PFSK-1 (cell line): Measurements from ENCODE around the gene TMED8. TPM values are rescaled to one million over a fixed set of nuclear protein-coding genes. Genes with fewer than 3 reads are reported as not detected.
A peak's percentile ranks its signal among the peaks of the same experiment; 100 is the strongest.

Source experiments
- FOXP2 ChIP-seq: optimal IDR thresholded peaks from 2 replicates; pipeline ENCODE3; 2011; ENCODE audit warnings: borderline replicate concordance, control low read depth, inconsistent platforms; ENCODE audit not compliant: insufficient read depth; ENCODE audit errors: extremely low read length, extremely low read depth
- POLR2AphosphoS5 ChIP-seq: IDR thresholded peaks from 2 replicates; pipeline ENCODE4 v1.6.1; 2012; ENCODE audit warnings: low read depth, mild to moderate bottlenecking, control low read depth, low read length, moderate library complexity
- REST ChIP-seq, 2 experiments: IDR thresholded peaks; 2 replicates each; pipeline versions ENCODE4 v1.6.1 to v1.8.0; 2011 to 2012; ENCODE audit warnings: low read depth in 2 of 2, low read length in 2 of 2, control low read depth in 1 of 2, inconsistent platforms in 1 of 2, mild to moderate bottlenecking in 1 of 2, moderate library complexity in 1 of 2; ENCODE audit not compliant: insufficient read depth in 1 of 2
- SIN3A ChIP-seq: IDR thresholded peaks from 2 replicates; pipeline ENCODE4 v1.6.1; 2012; ENCODE audit warnings: mild to moderate bottlenecking, low read length, moderate library complexity, borderline replicate concordance; ENCODE audit not compliant: insufficient read depth
- TAF1 ChIP-seq: IDR thresholded peaks from 2 replicates; pipeline ENCODE4 v1.6.1; 2012; ENCODE audit warnings: low read length, control low read depth, borderline replicate concordance; ENCODE audit not compliant: insufficient read depth
- polyA plus RNA-seq: library from polyadenylated mRNA; unstranded; fragments of >200 nt; gene quantifications from one replicate; pipeline ENCODE4 v1.2.1, GENCODE V29; 2012; ENCODE audit warnings: low read depth, missing spikeins; ENCODE audit not compliant: insufficient read length

Gene TMED8
- polyA plus RNA-seq = 1.9 TPM

- TF ChIP-seq TAF1 (no peak), FOXP2 (peak; percentile 36), POLR2AphosphoS5 (peak; percentile 75), REST (IDR thresholded peaks at IDR 0.05; ENCODE audit: insufficient read depth in 1 of 2, low read depth in 2 of 2, low read length in 2 of 2) (no peak)
Measured at GRCh38 chr14:77376771-77377501, at the start of gene TMED8, which contains the start of gene SAMD15. TMED8 (minus strand) TSS chr14:77377094; CDS start chr14:77377053, 41 bp downstream. SAMD15 (plus strand) TSS chr14:77377379; CDS start chr14:77377419, 40 bp downstream.

DNA sequence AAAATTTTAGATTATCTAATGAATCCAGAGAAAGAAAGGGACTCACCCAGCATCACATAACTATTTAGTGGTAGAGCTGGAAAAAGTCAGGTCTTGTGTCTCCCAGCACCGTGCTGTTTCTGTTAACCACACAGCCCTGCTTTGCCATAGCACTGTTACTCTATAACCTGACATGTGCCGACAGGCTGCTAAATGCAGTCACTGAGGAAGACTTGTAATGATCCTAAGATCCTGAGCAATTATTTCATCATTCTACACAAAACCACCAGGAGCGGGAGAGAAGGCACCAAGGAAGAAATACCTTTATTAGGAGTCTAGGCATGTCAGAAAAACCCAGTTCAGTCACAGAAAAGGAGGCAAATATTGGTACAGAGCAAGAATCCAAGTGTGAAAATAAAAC is 49.5 kb upstream of the TMED8 start:
- TF ChIP-seq SIN3A (no peak), FOXP2 (no peak), POLR2AphosphoS5 (no peak), REST (IDR thresholded peaks at IDR 0.05; ENCODE audit: insufficient read depth in 1 of 2, low read depth in 2 of 2, low read length in 2 of 2) (no peak), TAF1 (no peak)

DNA sequence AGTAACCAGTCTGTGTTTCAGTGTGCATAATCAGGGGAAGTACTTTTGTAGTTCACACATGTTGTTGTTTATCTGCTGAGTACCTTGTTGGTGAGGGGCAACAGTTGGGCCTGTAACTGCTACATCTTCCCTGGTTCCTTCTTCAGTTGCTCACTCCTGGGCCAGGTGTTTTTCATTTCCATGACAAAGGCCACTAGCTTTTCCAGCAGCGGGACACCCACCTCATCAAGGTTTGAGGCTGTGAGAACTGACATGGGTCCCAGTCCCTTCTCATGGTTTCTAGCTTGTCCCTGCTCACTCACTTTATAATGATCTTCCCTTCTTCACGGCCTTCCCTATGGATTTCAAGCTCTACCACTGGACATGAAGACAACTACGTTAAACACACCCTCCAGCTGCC is 48.0 kb upstream of the TMED8 start:
- TF ChIP-seq TAF1 (no peak), REST (IDR thresholded peaks at IDR 0.05; ENCODE audit: insufficient read depth in 1 of 2, low read depth in 2 of 2, low read length in 2 of 2) (no peak), SIN3A (no peak), POLR2AphosphoS5 (no peak), FOXP2 (no peak)

DNA sequence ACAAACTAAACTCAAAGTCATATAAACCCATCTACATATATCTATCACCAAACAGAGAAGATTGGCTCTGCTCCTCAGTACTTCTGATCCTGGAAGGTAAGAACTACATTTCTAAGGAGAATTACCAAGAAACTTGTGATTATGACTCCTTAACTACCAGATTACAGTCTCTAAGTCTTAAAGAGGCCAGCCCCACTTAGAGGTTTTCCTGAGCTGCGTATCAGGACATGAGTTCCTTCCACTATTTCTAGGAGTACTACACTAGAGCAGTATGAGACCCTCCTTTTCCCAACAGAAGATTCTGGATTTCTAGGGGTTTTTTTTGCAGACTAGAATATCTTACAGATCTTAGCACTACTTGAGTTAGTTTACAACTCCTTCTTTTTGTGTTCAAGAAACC is 46.5 kb upstream of the TMED8 start, which contains the start of gene NOXRED1:
TSS of gene NOXRED1 (minus strand) at position 101 of the 400 bp plus-strand sequence. CDS start 634 bp downstream, outside the sequence.
- no peak for TF ChIP-seq REST (IDR thresholded peaks at IDR 0.05; ENCODE audit: insufficient read depth in 1 of 2, low read depth in 2 of 2, low read length in 2 of 2)
- TF ChIP-seq FOXP2 = no peak
- TF ChIP-seq TAF1 = no peak
- TF ChIP-seq POLR2AphosphoS5 = no peak
- no peak for TF ChIP-seq SIN3A
